ENCODE data around the gene SELENOM. TPM values are rescaled to one million over a fixed set of nuclear protein-coding genes. Genes with fewer than 3 reads are reported as not detected.

SELENOM gene
- polyA plus RNA-seq, 4 donors = 6.4 to 29.0 (median 12.2) TPM

GRCh38 chr22:31093086-31093850 lies 14.1 kb downstream of the SELENOM start:
- no peak for DNase-seq (ENCODE audit: low read depth in 4 of 4, low spot score in 3 of 4)

GRCh38 chr22:31092161-31092560 lies 15.2 kb downstream of the SELENOM start:
- no peak for DNase-seq (ENCODE audit: low read depth in 4 of 4, low spot score in 3 of 4)

GRCh38 chr22:31091106-31091975 lies 16.0 kb downstream of the SELENOM start:
- no peak for DNase-seq (ENCODE audit: low read depth in 4 of 4, low spot score in 3 of 4)

GRCh38 chr22:31090217-31091085 lies 16.9 kb downstream of the SELENOM start:
- DNase-seq (ENCODE audit: low read depth in 4 of 4, low spot score in 3 of 4) = no peak

- no peak for DNase-seq (ENCODE audit: low read depth in 4 of 4, low spot score in 3 of 4)
Observed at GRCh38 chr22:31089160-31090100, 17.9 kb downstream of the SELENOM start.

- DNase-seq (ENCODE audit: low read depth in 4 of 4, low spot score in 3 of 4) = no peak
Observed at GRCh38 chr22:31088233-31088986, 19.0 kb downstream of the SELENOM start.

- DNase-seq (ENCODE audit: low read depth in 4 of 4, low spot score in 3 of 4) = no peak
Observed at GRCh38 chr22:31087744-31088215, 19.6 kb downstream of the SELENOM start.

GRCh38 chr22:31086703-31087330 lies 20.6 kb downstream of the SELENOM start:
- DNase-seq (ENCODE audit: low read depth in 4 of 4, low spot score in 3 of 4) = no peak

- DNase-seq (ENCODE audit: low read depth in 4 of 4, low spot score in 3 of 4) = no peak
Observed at GRCh38 chr22:31085928-31086327, 21.4 kb downstream of the SELENOM start.

- no peak for DNase-seq (ENCODE audit: low read depth in 4 of 4, low spot score in 3 of 4)
Observed at GRCh38 chr22:31085493-31085824, 21.9 kb downstream of the SELENOM start.

GRCh38 chr22:31084811-31085492 lies 22.4 kb downstream of the SELENOM start:
- no peak for DNase-seq (ENCODE audit: low read depth in 4 of 4, low spot score in 3 of 4)

- no peak for DNase-seq (ENCODE audit: low read depth in 4 of 4, low spot score in 3 of 4)
Observed at GRCh38 chr22:31083923-31084810, 23.2 kb downstream of the SELENOM start.

GRCh38 chr22:31083377-31083768 lies 24.0 kb downstream of the SELENOM start:
- no peak for DNase-seq (ENCODE audit: low read depth in 4 of 4, low spot score in 3 of 4)

- no peak for DNase-seq (ENCODE audit: low read depth in 4 of 4, low spot score in 3 of 4)
Observed at GRCh38 chr22:31082606-31083376, 24.6 kb downstream of the SELENOM start.

- DNase-seq (ENCODE audit: low read depth in 4 of 4, low spot score in 3 of 4) = no peak
Observed at GRCh38 chr22:31081963-31082605, 25.3 kb downstream of the SELENOM start.
